ENCODE measurements around the gene SLC2A10.
A peak's percentile ranks its signal among the peaks of the same experiment; 100 is the strongest.

SLC2A10 gene

DNA sequence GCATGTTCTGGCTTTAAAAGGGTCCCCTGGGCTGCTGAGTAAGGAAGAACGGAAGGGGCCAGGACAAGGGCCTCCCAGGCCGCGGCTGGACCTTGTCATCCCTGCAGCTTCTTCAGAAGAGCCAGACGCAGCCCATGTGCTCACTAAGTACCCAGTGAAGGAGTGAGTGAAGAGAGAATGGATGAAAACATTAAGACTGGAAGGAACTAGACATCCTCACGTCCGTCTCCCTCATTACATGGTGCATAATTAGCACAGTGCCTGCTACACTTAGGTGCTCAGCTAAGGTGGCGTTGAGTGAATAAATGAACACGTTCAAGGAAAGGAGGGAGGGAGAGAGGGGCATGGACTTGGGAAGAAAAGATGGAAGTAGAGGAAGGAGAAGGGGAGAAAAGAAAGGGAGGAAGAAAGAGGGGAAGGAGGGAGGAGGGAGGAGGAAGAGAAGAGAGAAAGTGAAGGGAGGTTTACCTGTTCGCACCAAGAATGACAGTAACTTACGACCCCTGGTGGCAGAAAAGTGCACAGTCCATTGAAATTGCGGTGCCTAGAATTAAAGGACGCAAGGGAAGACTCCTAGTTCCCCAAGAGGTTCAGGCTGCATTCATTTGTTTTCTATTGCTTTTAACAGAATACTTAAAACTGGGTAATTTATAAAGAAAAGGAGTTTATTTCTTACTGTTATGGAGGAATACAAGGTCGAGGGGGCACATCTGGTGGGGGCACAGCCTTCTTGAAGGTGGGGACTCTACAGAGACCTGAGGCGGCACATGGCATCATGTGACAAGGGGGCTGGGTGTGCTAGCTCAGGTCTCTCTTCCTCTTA lies 28.2 kb upstream of the SLC2A10 start:
- DNase-seq (ENCODE audit: extremely low read depth, low read depth) = no peak
- no peak overlapping the region for H3K4me3 ChIP-seq (replicated peaks; ENCODE audit: low read depth, low read length)
- TF ChIP-seq, protein P1, sequence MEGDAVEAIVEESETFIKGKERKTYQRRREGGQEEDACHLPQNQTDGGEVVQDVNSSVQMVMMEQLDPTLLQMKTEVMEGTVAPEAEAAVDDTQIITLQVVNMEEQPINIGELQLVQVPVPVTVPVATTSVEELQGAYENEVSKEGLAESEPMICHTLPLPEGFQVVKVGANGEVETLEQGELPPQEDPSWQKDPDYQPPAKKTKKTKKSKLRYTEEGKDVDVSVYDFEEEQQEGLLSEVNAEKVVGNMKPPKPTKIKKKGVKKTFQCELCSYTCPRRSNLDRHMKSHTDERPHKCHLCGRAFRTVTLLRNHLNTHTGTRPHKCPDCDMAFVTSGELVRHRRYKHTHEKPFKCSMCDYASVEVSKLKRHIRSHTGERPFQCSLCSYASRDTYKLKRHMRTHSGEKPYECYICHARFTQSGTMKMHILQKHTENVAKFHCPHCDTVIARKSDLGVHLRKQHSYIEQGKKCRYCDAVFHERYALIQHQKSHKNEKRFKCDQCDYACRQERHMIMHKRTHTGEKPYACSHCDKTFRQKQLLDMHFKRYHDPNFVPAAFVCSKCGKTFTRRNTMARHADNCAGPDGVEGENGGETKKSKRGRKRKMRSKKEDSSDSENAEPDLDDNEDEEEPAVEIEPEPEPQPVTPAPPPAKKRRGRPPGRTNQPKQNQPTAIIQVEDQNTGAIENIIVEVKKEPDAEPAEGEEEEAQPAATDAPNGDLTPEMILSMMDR (IDR thresholded peaks at IDR 0.05; ENCODE audit: low read depth, low read length, missing control alignments) = peak; percentile 76

DNA sequence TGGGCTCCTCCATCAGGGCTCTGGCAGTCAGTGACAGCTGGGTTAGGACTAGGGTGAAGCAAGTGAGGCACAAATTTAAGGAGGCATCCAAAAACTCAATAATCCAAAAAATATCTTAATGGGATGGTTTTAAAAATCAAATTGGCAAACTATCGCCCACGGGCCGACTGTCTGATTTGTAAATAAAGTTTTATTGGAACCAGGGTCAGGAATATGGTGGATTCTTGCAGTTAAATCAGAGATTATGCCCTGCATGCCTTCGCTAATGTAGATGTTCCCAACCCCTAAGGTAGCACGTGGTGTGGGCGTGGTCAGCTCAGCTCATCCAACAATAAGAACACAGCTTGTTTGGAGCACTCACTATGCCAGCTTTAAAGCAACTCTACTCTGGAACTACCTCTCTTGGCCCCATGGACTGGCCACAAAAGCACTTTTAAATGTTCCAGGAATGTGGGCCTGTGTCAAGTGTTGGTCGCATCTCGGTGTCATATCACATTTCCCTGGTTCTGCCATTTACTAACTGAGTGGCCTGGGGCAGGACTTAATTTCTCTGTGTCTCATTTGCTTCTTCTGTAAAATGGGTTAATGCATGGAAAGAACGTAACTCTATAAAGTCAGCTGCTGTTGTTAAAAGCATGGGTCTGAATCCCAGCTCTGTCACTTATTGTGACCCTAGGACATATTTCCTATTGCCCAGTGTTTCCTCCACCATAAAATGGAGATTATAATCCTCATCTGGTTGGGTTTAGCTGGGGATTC lies 27.2 kb upstream of the SLC2A10 start:
- peak overlapping the region; percentile 57; the same call in 1 of the 2 replicates for H3K4me3 ChIP-seq (replicated peaks; ENCODE audit: low read depth, low read length)
- TF ChIP-seq, protein P1 (IDR thresholded peaks at IDR 0.05; ENCODE audit: low read depth, low read length, missing control alignments) = no peak
- no peak for DNase-seq (ENCODE audit: extremely low read depth, low read depth)

DNA sequence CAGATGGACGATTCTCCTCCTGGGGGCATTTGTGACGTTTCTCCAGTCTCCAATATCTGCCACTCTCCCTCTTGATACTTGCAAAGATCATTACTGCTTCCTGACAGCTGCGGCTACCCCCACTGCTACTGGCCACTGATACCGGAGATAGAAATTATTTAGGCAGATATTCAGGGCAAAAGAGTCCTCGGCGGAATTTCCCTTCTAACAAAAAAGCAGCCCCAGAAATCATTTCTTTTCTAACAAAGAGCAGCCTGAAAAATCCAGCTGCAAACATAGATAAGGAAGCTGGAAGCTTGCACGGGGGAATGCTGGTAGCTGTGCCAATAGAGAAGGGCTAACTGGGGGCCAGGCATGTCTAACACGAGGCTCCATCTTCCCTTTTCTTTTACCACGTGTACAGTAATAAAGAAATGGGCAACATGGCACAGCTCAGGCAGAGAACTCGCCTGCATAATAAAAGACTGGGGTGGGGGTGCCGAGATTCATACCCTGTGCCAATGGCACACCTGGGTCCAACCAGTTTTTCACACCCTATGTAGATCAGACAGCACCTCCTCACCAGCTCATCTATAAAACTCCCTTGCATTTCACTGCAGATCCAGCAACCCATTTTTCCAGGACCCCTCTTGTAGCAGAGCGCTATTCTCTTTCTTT lies 26.3 kb upstream of the SLC2A10 start:
- TF ChIP-seq, protein P1 (IDR thresholded peaks at IDR 0.05; ENCODE audit: low read depth, low read length, missing control alignments) = no peak
- no peak for DNase-seq (ENCODE audit: extremely low read depth, low read depth)
- H3K4me3 ChIP-seq (replicated peaks; ENCODE audit: low read depth, low read length) = peak overlapping the region; percentile 57

DNA sequence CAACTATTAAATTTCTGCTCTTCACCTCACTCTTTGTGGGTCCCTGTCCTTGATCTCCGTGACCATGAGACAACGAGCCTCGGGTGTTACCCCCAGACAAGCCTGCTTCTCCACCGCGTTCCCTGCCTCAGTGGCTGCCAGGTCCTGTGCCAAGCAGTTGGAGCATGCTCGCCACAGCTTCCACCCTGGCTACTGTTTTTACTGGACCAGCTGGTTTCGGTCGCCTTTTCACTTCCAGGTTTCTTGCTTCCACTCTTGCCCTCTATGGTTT lies 25.8 kb upstream of the SLC2A10 start:
- TF ChIP-seq, protein P1 (IDR thresholded peaks at IDR 0.05; ENCODE audit: low read depth, low read length, missing control alignments) = no peak
- H3K4me3 ChIP-seq (replicated peaks; ENCODE audit: low read depth, low read length) = peak overlapping the region; percentile 57
- no peak for DNase-seq (ENCODE audit: extremely low read depth, low read depth)

DNA sequence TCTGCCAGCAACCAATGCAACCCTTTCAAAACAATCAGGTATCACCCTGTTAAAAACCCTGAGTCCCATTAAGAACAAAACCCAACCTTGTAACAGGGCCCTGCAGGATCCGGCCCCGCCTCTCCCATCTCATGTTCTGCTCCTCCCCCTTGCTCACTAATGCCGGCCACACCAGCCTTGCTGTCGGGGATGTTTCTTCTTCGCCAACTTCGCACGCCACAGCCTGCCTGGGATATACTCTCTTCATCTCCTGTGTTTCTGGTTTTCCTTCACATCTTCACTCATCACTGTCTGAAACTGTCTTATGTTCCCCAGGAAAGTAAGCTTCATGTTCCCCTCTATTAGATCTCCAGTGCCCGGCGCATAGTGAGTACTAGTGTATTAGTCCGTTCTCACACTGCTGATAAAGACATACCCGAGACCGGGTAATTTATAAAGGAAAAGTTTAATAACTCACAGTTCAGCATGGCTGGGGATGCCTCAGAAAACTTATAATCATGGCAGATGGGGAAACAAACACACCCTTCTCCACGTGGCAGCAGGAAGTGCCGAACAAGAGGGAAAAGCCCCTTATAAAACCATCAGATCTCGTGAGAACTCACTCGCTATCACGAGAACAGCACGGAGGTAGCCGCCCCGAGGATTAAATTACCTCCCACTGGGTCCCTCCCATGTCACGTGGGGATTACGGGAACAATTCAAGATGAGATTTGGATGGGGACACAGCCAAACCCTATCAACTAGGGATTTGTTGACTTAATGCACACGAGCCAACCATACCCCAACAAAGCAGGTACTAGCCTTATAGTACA lies 25.3 kb upstream of the SLC2A10 start:
- peak; percentile 70 for DNase-seq (ENCODE audit: extremely low read depth, low read depth)
- peak overlapping the region; percentile 57 for H3K4me3 ChIP-seq (replicated peaks; ENCODE audit: low read depth, low read length)
- TF ChIP-seq, protein P1 (IDR thresholded peaks at IDR 0.05; ENCODE audit: low read depth, low read length, missing control alignments) = no peak
